ENCODE measurements around the gene KSR2. TPM values are rescaled to one million over a fixed set of nuclear protein-coding genes. Genes with fewer than 3 reads are reported as not detected.

KSR2 gene
- total and polyA plus RNA-seq, 2 of the 13 experiments (the other 11 are each of a cell fraction or from before 2014, with no cell fraction given), result 0.02 TPM; not detected in 1

GRCh38 chr12:117805865-117806264, 162.9 kb downstream of the KSR2 start:
- ATAC-seq, result no peak

GRCh38 chr12:117803001-117803400, 165.8 kb downstream of the KSR2 start:
- Histone ChIP-seq H3K4me3 (replicated peaks in 1 of 3; ENCODE audit: insufficient read depth in 1 of 3, low read depth in 2 of 3, low read length in 3 of 3) (no peak overlapping the region), H2AFZ (ENCODE audit: low read length) (no peak overlapping the region), H3K36me3 (replicated peaks in 1 of 2; ENCODE audit: control insufficient read depth in 1 of 2, insufficient read depth in 2 of 2, low read length in 2 of 2) (no peaks in the 10 kb centered on the region), H3K9me3 (ENCODE audit: low read length) (no peaks in the 10 kb centered on the region), H3K9ac (ENCODE audit: insufficient read depth, low read depth, low read length) (no peak overlapping the region), H3K79me2 (ENCODE audit: insufficient read depth, low read length) (no peaks in the 10 kb centered on the region), H3K27me3 (ENCODE audit: control insufficient read depth in 1 of 2, insufficient read depth in 2 of 2, low read length in 2 of 2) (peaks cover 0 to 34% of the 10 kb centered on the region in 2 experiments; a peak in 2 of 5 replicates), H3K4me2 (ENCODE audit: low read depth, low read length) (peak overlapping the region; percentile 5; the same call in 1 of the 2 replicates), H3K27ac (ENCODE audit: extremely low read length, insufficient read depth, low read length) (no peak overlapping the region), H3K4me1 (ENCODE audit: insufficient read depth, low read length) (peaks cover 11% of the 10 kb centered on the region; the same call in 1 of the 2 replicates), H4K20me1 (ENCODE audit: insufficient read depth, low read length) (no peaks in the 10 kb centered on the region)
- no TSS peak for BruUV-seq (replicated peaks)
- intact Hi-C loops (cut with micrococcal nuclease; ENCODE audit: unreplicated experiment) (no loop called here), in situ Hi-C loops (cut with HindIII; ENCODE audit: extremely low pct_ligation_motif_present, low pct_unique_long_range_greater_than_20kb) (no loop called here)
- DNase-seq (ENCODE audit: low spot score), result peak; percentile 71
- no peak for FAIRE-seq
- peak; percentile 89 for ATAC-seq
- CTCF ChIA-PET (ENCODE audit: low intra/inter-chr PET ratio, low total read pairs), result no interaction called here
- WGBS (ENCODE audit: low lambda C conversion rate), result 1% methylated on average over 6 of the region's 6 CpGs
- POLR2A ChIA-PET, result no interaction called here
- 0 out of 2 replicates have a peak, but pooled peaks have one; percentile 27 for TF ChIP-seq ZNF263 (CRISPR knock-in tag; IDR thresholded peaks at IDR 0.05)
- peak; percentile 95 for TF ChIP-seq SOX5 (CRISPR knock-in tag; IDR thresholded peaks at IDR 0.05; ENCODE audit: borderline replicate concordance)
- TF ChIP-seq ARID3A (IDR thresholded peaks at IDR 0.05; ENCODE audit: low read depth, low read length), result peak; percentile 59; the same call in 1 of the 2 replicates
- TF ChIP-seq MEIS1 (CRISPR knock-in tag; IDR thresholded peaks at IDR 0.05; ENCODE audit: borderline replicate concordance), result peak; percentile 94; the same call in 1 of the 2 replicates
- TF ChIP-seq HOXA5 (CRISPR knock-in tag; IDR thresholded peaks at IDR 0.05), result peak; percentile 100
- TF ChIP-seq EP300 (IDR thresholded peaks at IDR 0.05; ENCODE audit: low read depth in 2 of 2, low read length in 2 of 2), result peak in 1 of 2 experiments; percentile 43; a peak in 1 of 4 replicates
- TF ChIP-seq EP300 (CRISPR knock-in tag; IDR thresholded peaks at IDR 0.05; ENCODE audit: borderline replicate concordance), result no peak
- TF ChIP-seq GATAD2A (CRISPR knock-in tag; IDR thresholded peaks at IDR 0.05), result peak; percentile 55
- peak; percentile 74 for TF ChIP-seq ZNF770 (CRISPR knock-in tag; IDR thresholded peaks at IDR 0.05)

More at GRCh38 chr12:117805865-117806264, 162.9 kb downstream of the KSR2 start:
- DNase-seq (ENCODE audit: low spot score), result no peak
- H3K79me2 ChIP-seq (ENCODE audit: insufficient read depth, low read length), result no peaks in the 10 kb centered on the region
- H3K4me2 ChIP-seq (ENCODE audit: low read depth, low read length), result no peak overlapping the region
- in situ Hi-C loops (cut with HindIII; ENCODE audit: extremely low pct_ligation_motif_present, low pct_unique_long_range_greater_than_20kb), result no loop called here
- no peaks in the 10 kb centered on the region for H3K9me3 ChIP-seq (ENCODE audit: low read length)
- H3K27me3 ChIP-seq (ENCODE audit: control insufficient read depth in 1 of 2, insufficient read depth in 2 of 2, low read length in 2 of 2), result peaks cover 0 to 49% of the 10 kb centered on the region in 2 experiments; a peak in 3 of 5 replicates
- H3K9ac ChIP-seq (ENCODE audit: insufficient read depth, low read depth, low read length), result no peak overlapping the region
- no peaks in the 10 kb centered on the region for H3K36me3 ChIP-seq (replicated peaks in 1 of 2; ENCODE audit: control insufficient read depth in 1 of 2, insufficient read depth in 2 of 2, low read length in 2 of 2)
- peaks cover 11% of the 10 kb centered on the region; the same call in 1 of the 2 replicates for H3K4me1 ChIP-seq (ENCODE audit: insufficient read depth, low read length)
- no TSS peak for BruUV-seq (replicated peaks)
- intact Hi-C loops (cut with micrococcal nuclease; ENCODE audit: unreplicated experiment), result no loop called here
- no peak for FAIRE-seq
- no peak for TF ChIP-seq ZNF563 (CRISPR knock-in tag; IDR thresholded peaks at IDR 0.05)
- no peak overlapping the region for H3K27ac ChIP-seq (ENCODE audit: extremely low read length, insufficient read depth, low read length)
- H2AFZ ChIP-seq (ENCODE audit: low read length), result no peak overlapping the region
- H3K4me3 ChIP-seq (replicated peaks in 1 of 3; ENCODE audit: insufficient read depth in 1 of 3, low read depth in 2 of 3, low read length in 3 of 3), result no peak overlapping the region
- CTCF ChIA-PET (ENCODE audit: low intra/inter-chr PET ratio, low total read pairs), result no interaction called here
- POLR2A ChIA-PET, result no interaction called here
- WGBS (ENCODE audit: low lambda C conversion rate), result 36% methylated on average over 7 of the region's 7 CpGs
- no peaks in the 10 kb centered on the region for H4K20me1 ChIP-seq (ENCODE audit: insufficient read depth, low read length)

All from HepG2 (cell line).